OCI-LY3 (cell line): ENCODE measurements around the gene IST1.
A peak's percentile ranks its signal among the peaks of the same experiment; 100 is the strongest.

ENCODE experiments used
- H2AFZ ChIP-seq: fragments of 200-600, 300-600 bp; shearing (Covaris generic); 2 replicates; pipeline ENCODE4 v1.6.0; 2014; ENCODE audit warnings: antibody characterized with exemption, low read depth, low read length
- H3K27ac ChIP-seq: fragments of 200-600, 300-600 bp; sonication (generic); 2 replicates; pipeline ENCODE4 v1.5.1; 2014; ENCODE audit warnings: mild to moderate bottlenecking, low read length, moderate library complexity, mixed read lengths
- H3K27me3 ChIP-seq: fragments of 200-600, 300-600 bp; sonication (generic); 2 replicates; pipeline ENCODE4 v1.6.1; 2014; ENCODE audit warnings: low read depth, low read length, mixed read lengths
- H3K36me3 ChIP-seq: fragments of 200-600, 300-600 bp; sonication (generic); replicated peaks from 2 replicates; pipeline ENCODE3; 2014; ENCODE audit warnings: low read depth, low read length, mixed read lengths
- H3K4me1 ChIP-seq: fragments of 300-600, 200-600 bp; sonication (generic); 2 replicates; pipeline ENCODE4 v1.6.1; 2014; ENCODE audit warnings: low read length, mixed read lengths
- H3K4me2 ChIP-seq: fragments of 200-600, 300-600 bp; sonication (generic); 2 replicates; pipeline ENCODE4 v1.6.1; 2014; ENCODE audit warnings: low read length, mixed read lengths
- H3K4me3 ChIP-seq: fragments of 300-600, 200-600 bp; sonication (generic); 2 replicates; pipeline ENCODE4 v1.5.1; 2014; ENCODE audit warnings: antibody characterized with exemption, mild to moderate bottlenecking, low read length, moderate library complexity
- H3K79me2 ChIP-seq: fragments of 300-600, 200-600 bp; shearing (Covaris generic); 2 replicates; pipeline ENCODE4 v1.6.1; 2014; ENCODE audit warnings: mild to moderate bottlenecking, low read length, mixed read lengths
- H3K9ac ChIP-seq: fragments of 300-600, 200-600 bp; shearing (Covaris generic); 2 replicates; pipeline ENCODE4 v1.6.0; 2014; ENCODE audit warnings: mild to moderate bottlenecking, low read length, moderate library complexity
- H3K9me3 ChIP-seq: fragments of 200-600, 300-600 bp; shearing (Covaris generic); 2 replicates; pipeline ENCODE4 v1.6.1; 2014; ENCODE audit warnings: low read length, mixed read lengths; ENCODE audit not compliant: insufficient read depth
- H4K20me1 ChIP-seq: fragments of 200-600, 300-600 bp; sonication (generic); 2 replicates; pipeline ENCODE4 v1.6.1; 2016; ENCODE audit warnings: low read length, mixed read lengths; ENCODE audit not compliant: insufficient read depth
- CTCF ChIP-seq: fragments of 200-600, 300-600 bp; sonication (generic); IDR thresholded peaks from 2 replicates; pipeline ENCODE4 v1.5.1; 2014; ENCODE audit warnings: antibody characterized with exemption, low read length, low read depth
- EZH2phosphoT487 ChIP-seq: fragments of 200-600 bp; shearing (Covaris generic); IDR thresholded peaks from 2 replicates; pipeline ENCODE4 v1.6.1; 2018; ENCODE audit warnings: antibody characterized with exemption, mixed run types, low read depth

Gene IST1

GRCh38 chr16:71847096-71847495 lies 48.2 kb upstream of the IST1 start:
- peaks cover 43% of the 10 kb centered on the region for H3K4me1 ChIP-seq
- no peaks in the 10 kb centered on the region for H3K9me3 ChIP-seq
- TF ChIP-seq EZH2phosphoT487 (no peak), CTCF (no peak)
- peaks cover 21% of the 10 kb centered on the region for H3K36me3 ChIP-seq
- peak overlapping the region; percentile 96 for H3K4me2 ChIP-seq
- no peak overlapping the region for H3K27ac ChIP-seq
- peaks cover 25% of the 10 kb centered on the region for H3K79me2 ChIP-seq
- H4K20me1 ChIP-seq = peaks cover 15% of the 10 kb centered on the region
- H2AFZ ChIP-seq = no peak overlapping the region
- no peaks in the 10 kb centered on the region for H3K27me3 ChIP-seq
- H3K9ac ChIP-seq = peak overlapping the region; percentile 80
- peak overlapping the region; percentile 83 for H3K4me3 ChIP-seq

- Histone ChIP-seq H3K79me2 (peaks cover 35% of the 10 kb centered on the region), H4K20me1 (peaks cover 15% of the 10 kb centered on the region), H3K4me2 (no peak overlapping the region)
Observed at GRCh38 chr16:71848622-71849021, 46.7 kb upstream of the IST1 start.

GRCh38 chr16:71851746-71852145 lies 43.6 kb upstream of the IST1 start:
- Histone ChIP-seq H3K4me2 (peak overlapping the region; percentile 99), H3K79me2 (peaks cover 56% of the 10 kb centered on the region), H3K9me3 (no peaks in the 10 kb centered on the region), H3K27ac (peak overlapping the region; percentile 88), H4K20me1 (peaks cover 43% of the 10 kb centered on the region), H2AFZ (no peak overlapping the region), H3K9ac (peak overlapping the region; percentile 66), H3K36me3 (peaks cover 53% of the 10 kb centered on the region), H3K27me3 (no peaks in the 10 kb centered on the region), H3K4me3 (peak overlapping the region; percentile 74; the same call in 1 of the 2 replicates), H3K4me1 (peaks cover 46% of the 10 kb centered on the region)
- TF ChIP-seq EZH2phosphoT487 = no peak
- TF ChIP-seq CTCF = no peak

More at GRCh38 chr16:71848622-71849021, 46.7 kb upstream of the IST1 start:
- no peaks in the 10 kb centered on the region for H3K27me3 ChIP-seq
- H3K4me1 ChIP-seq = peaks cover 44% of the 10 kb centered on the region
- H3K27ac ChIP-seq = no peak overlapping the region
- no peak overlapping the region for H3K9ac ChIP-seq
- TF ChIP-seq EZH2phosphoT487 (no peak), CTCF (no peak)
- no peaks in the 10 kb centered on the region for H3K9me3 ChIP-seq
- H2AFZ ChIP-seq = no peak overlapping the region
- peaks cover 25% of the 10 kb centered on the region for H3K36me3 ChIP-seq
- no peak overlapping the region for H3K4me3 ChIP-seq

GRCh38 chr16:71852158-71852557 lies 43.2 kb upstream of the IST1 start:
- Histone ChIP-seq H2AFZ (no peak overlapping the region), H3K9ac (peak overlapping the region; percentile 66), H3K9me3 (no peaks in the 10 kb centered on the region), H3K4me1 (peaks cover 42% of the 10 kb centered on the region), H3K36me3 (peaks cover 53% of the 10 kb centered on the region), H3K79me2 (peaks cover 51% of the 10 kb centered on the region), H3K4me3 (peak overlapping the region; percentile 74), H4K20me1 (peaks cover 41% of the 10 kb centered on the region), H3K27ac (peak overlapping the region; percentile 88), H3K4me2 (peak overlapping the region; percentile 99), H3K27me3 (no peaks in the 10 kb centered on the region)
- TF ChIP-seq CTCF (no peak), EZH2phosphoT487 (no peak)
